Panc1 (cell line): Measurements from ENCODE around the gene GPR18. TPM values are rescaled to one million over a fixed set of nuclear protein-coding genes. Genes with fewer than 3 reads are reported as not detected.

Experiments used
- ATAC-seq: fragments of 200-7000 bp; cut with Tn5 transposase; 2 replicates; pipeline ENCODE4 v1.9.1; 2020; ENCODE audit warnings: mild to moderate bottlenecking, moderate library complexity
- BruUV-seq: library from RNA; stranded (reverse); fragments of 400-500 nt; replicated peaks from 2 replicates; lab custom pipeline; 2021; lab: Mats Ljungman, UMichigan
- CTCF ChIA-PET: fragments of 300-600 bp; sonication (Branson Sonifier 250); formaldehyde crosslinking; loops from one replicate; lab custom pipeline; 2022; ENCODE audit warnings: antibody characterized with exemption; lab: Charles Lee
- POLR2A ChIA-PET: fragments of 300-600 bp; sonication (Branson Sonifier 250); formaldehyde crosslinking; loops from one replicate; lab custom pipeline; 2022; ENCODE audit warnings: antibody characterized with exemption; lab: Charles Lee
- DNase-seq: peaks from one replicate; pipeline ENCODE4 v3.0.0-alpha.2; 2010; ENCODE audit warnings: low read depth, low spot score
- H3K27ac ChIP-seq: 2 replicates; pipeline ENCODE4 v1.5.1; 2011; ENCODE audit warnings: mild to moderate bottlenecking, low read length, inconsistent platforms
- H3K27me3 ChIP-seq: fragments of 200-500 bp; sonication (Bioruptor generic); 2 replicates; pipeline ENCODE4 v1.6.0; 2014; ENCODE audit warnings: low read length, inconsistent platforms; ENCODE audit not compliant: control insufficient read depth, insufficient read depth
- H3K36me3 ChIP-seq: fragments of 200-500 bp; sonication (Bioruptor generic); 2 replicates; pipeline ENCODE4 v1.5.1; 2014; ENCODE audit warnings: inconsistent platforms, mild to moderate bottlenecking, low read length, moderate library complexity; ENCODE audit not compliant: control insufficient read depth, insufficient read depth
- H3K4me1 ChIP-seq: 2 replicates; pipeline ENCODE4 v1.5.1; 2011; ENCODE audit warnings: inconsistent platforms, mild to moderate bottlenecking, low read length, moderate library complexity; ENCODE audit not compliant: control insufficient read depth, insufficient read depth
- H3K4me3 ChIP-seq, 2 experiments: 2 replicates each; pipeline ENCODE4 v1.5.1; 2011 to 2012; ENCODE audit warnings: low read depth in 2 of 2, low read length in 2 of 2, mild to moderate bottlenecking in 2 of 2, inconsistent platforms in 1 of 2, moderate library complexity in 1 of 2
- H3K9me3 ChIP-seq: fragments of 200-500 bp; sonication (Bioruptor generic); 2 replicates; pipeline ENCODE4 v1.5.1; 2014; ENCODE audit warnings: low read depth, mild to moderate bottlenecking, inconsistent platforms, low read length, moderate library complexity; ENCODE audit not compliant: control insufficient read depth, insufficient read depth
- CTCF ChIP-seq: fragments of 450-650 bp; IDR thresholded peaks from 2 replicates; pipeline ENCODE4 v1.5.1; 2017; ENCODE audit warnings: mild to moderate bottlenecking
- POLR2AphosphoS5 ChIP-seq: IDR thresholded peaks from 2 replicates; pipeline ENCODE4 v1.6.1; 2012; ENCODE audit warnings: mild to moderate bottlenecking, low read depth, low read length, moderate library complexity
- REST ChIP-seq, 2 experiments: IDR thresholded peaks; 2 replicates each; pipeline ENCODE4 v1.6.1; 2011 to 2012; ENCODE audit warnings: low read depth in 2 of 2, control low read depth in 1 of 2, low read length in 1 of 2, mild to moderate bottlenecking in 1 of 2, moderate library complexity in 1 of 2; ENCODE audit not compliant: insufficient read depth in 1 of 2
- SIN3A ChIP-seq: IDR thresholded peaks from 2 replicates; pipeline ENCODE4 v1.6.1; 2012; ENCODE audit warnings: low read depth, mild to moderate bottlenecking, low read length, moderate library complexity, borderline replicate concordance; ENCODE audit not compliant: insufficient read depth
- TCF7L2 ChIP-seq: IDR thresholded peaks from 2 replicates; pipeline ENCODE4 v1.6.1; 2011; ENCODE audit warnings: mild to moderate bottlenecking, low read depth, low read length, inconsistent platforms
- in situ Hi-C: cut with HindIII; loops from 2 replicates; pipeline ENCODE4 v1.10.0; 2016; ENCODE audit warnings: low sequenced_read_pairs, low pct_unique_long_range_greater_than_20kb
- intact Hi-C: fragments of 100-400 bp; cut with micrococcal nuclease; formaldehyde crosslinking; loops from one replicate; pipeline ENCODE4 v1.10.0; 2022; ENCODE audit not compliant: unreplicated experiment
- total RNA-seq: library from RNA; stranded (reverse); gene quantifications from one replicate; pipeline ENCODE4 v1.2.1, GENCODE V29; 2021; ENCODE audit not compliant: unreplicated experiment

The GPR18 gene
- total RNA-seq, 1 experiment from 2014 or later = not detected

- Histone ChIP-seq H3K36me3 (no peaks in the 10 kb centered on the region), H3K4me1 (peaks cover 22% of the 10 kb centered on the region), H3K4me3 (peak overlapping the region in 1 of 2 experiments; percentile 12; a peak in 2 of 4 replicates), H3K27ac (peak overlapping the region; percentile 59), H3K9me3 (no peaks in the 10 kb centered on the region), H3K27me3 (no peaks in the 10 kb centered on the region)
- no peak for DNase-seq
- in situ Hi-C loops = no loop called here
- no TSS peak for BruUV-seq
- ChIA-PET CTCF (no interaction called here), POLR2A (no interaction called here)
- peak; percentile 81 for ATAC-seq
- TF ChIP-seq POLR2AphosphoS5 (no peak), CTCF (no peak), REST (IDR thresholded peaks at IDR 0.05; ENCODE audit: insufficient read depth in 1 of 2, low read depth in 2 of 2, low read length in 1 of 2) (no peak), SIN3A (no peak), TCF7L2 (no peak)
- intact Hi-C loops = no loop called here
Measured at GRCh38 chr13:99228737-99229691, 29.2 kb downstream of the GPR18 start.

GRCh38 chr13:99227909-99228688 is 30.1 kb downstream of the GPR18 start:
- no peaks in the 10 kb centered on the region for H3K36me3 ChIP-seq
- TF ChIP-seq SIN3A (no peak), POLR2AphosphoS5 (no peak), TCF7L2 (no peak), CTCF (no peak), REST (IDR thresholded peaks at IDR 0.05; ENCODE audit: insufficient read depth in 1 of 2, low read depth in 2 of 2, low read length in 1 of 2) (no peak)
- in situ Hi-C loops (no loop called here), intact Hi-C loops (no loop called here)
- no peaks in the 10 kb centered on the region for H3K27me3 ChIP-seq
- H3K27ac ChIP-seq = peak overlapping the region; percentile 42
- ChIA-PET CTCF (no interaction called here), POLR2A (no interaction called here)
- H3K4me3 ChIP-seq = no peak overlapping the region
- BruUV-seq = no TSS peak
- ATAC-seq (no peak), DNase-seq (no peak)
- no peaks in the 10 kb centered on the region for H3K9me3 ChIP-seq
- peaks cover 22% of the 10 kb centered on the region for H3K4me1 ChIP-seq
